ENCODE measurements around the gene ENDOV.

ENDOV gene

GRCh38 chr17:80452173-80452915 lies 37.4 kb downstream of the ENDOV start:
- no peak for DNase-seq

- no peak for DNase-seq
Observed at GRCh38 chr17:80453126-80453997, 38.4 kb downstream of the ENDOV start.

GRCh38 chr17:80453998-80454556 lies 39.1 kb downstream of the ENDOV start:
- no peak for DNase-seq

GRCh38 chr17:80454557-80455335 lies 39.8 kb downstream of the ENDOV start:
- DNase-seq = peak; percentile 98 to 99

- DNase-seq = no peak
Observed at GRCh38 chr17:80455336-80455710, 40.4 kb downstream of the ENDOV start.

- no peak for DNase-seq
Observed at GRCh38 chr17:80455784-80456183, 40.8 kb downstream of the ENDOV start.

DNA sequence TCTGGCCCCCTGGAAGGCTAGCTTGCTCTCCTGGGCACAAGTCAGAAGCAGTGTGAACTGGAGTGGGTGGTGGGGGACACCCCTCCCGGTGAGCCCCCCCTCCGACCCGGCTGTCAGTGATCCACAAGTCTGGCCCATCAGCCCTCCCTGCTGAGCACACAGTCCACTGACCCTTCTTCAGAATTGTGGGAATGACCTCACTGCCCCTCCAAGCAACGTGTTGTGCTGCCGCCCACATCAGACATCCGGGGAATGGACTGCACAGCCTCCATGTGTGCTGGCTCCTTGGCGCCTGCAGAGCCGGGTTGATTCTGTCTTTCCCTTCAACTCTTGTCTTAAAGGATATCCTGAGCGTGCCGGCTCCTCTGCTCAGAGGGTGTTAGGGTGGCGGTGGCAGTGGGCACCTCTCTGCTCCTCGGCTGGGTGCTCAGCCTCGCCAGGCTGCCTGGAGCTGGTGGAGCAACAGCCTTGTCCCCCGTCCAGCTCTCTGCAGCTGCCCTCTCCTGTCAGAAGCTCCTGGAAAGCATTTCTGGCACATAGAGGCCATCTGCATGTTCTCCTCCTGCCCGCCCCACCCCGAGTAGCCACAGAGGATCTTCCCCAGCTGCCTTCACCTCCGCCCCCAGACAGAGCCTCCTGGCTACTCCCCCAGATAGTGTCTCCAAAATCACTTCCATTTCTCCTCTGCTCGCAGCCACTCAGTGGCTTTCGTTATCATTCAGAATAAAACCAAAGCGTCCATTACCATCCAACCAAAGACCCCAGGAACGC lies 41.7 kb downstream of the ENDOV start:
- no peak for DNase-seq

GRCh38 chr17:80457236-80457856 lies 42.4 kb downstream of the ENDOV start:
- DNase-seq = no peak

- no peak for DNase-seq
Observed at GRCh38 chr17:80458016-80458415, 43.0 kb downstream of the ENDOV start.

- DNase-seq = no peak
Observed at GRCh38 chr17:80459234-80459633, 44.3 kb downstream of the ENDOV start.

- no peak for DNase-seq
Observed at GRCh38 chr17:80460429-80460834, 45.5 kb downstream of the ENDOV start.

- DNase-seq = no peak
Observed at GRCh38 chr17:80461528-80462160, 46.7 kb downstream of the ENDOV start.

- no peak for DNase-seq
Observed at GRCh38 chr17:80463784-80464400, 48.9 kb downstream of the ENDOV start.

- DNase-seq = no peak
Observed at GRCh38 chr17:80464486-80464885, 49.5 kb downstream of the ENDOV start.

DNA sequence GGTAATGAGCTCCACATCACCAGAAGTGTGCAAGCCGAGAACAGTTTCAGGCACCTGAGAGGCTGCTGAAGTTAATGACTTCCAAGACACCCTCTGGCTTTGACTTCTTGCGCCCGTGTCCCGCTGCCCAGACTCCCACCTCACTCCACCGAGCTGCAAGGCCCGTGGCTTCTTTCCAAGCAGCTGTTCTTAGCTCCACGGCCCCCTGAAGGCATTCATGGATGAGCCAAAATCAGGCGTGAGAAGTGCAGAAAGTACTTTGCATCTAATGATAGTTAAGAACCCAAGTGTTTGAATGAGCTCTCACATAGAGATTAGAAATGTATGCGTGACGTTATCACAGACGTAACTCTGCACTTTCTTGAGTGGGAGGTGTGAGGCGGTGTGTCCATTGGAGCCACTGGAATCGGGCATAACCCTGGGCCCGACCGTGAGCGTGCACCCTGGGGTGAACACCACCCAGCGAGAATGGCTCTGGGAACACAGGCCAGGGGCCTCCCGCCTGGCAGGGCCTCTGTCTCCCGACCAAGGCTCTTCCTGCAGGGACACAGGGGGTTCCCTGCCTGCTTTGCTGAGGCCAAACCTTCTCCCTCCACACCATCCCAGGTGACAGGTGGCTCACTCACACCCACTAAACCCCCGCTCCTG lies 50.5 kb downstream of the ENDOV start:
- DNase-seq = no peak

- no peak for DNase-seq
Observed at GRCh38 chr17:80466188-80466705, 51.3 kb downstream of the ENDOV start.

- no peak for DNase-seq
Observed at GRCh38 chr17:80468242-80468641, 53.3 kb downstream of the ENDOV start.

- no peak for DNase-seq
Observed at GRCh38 chr17:80468781-80469493, 54.0 kb downstream of the ENDOV start.

DNA sequence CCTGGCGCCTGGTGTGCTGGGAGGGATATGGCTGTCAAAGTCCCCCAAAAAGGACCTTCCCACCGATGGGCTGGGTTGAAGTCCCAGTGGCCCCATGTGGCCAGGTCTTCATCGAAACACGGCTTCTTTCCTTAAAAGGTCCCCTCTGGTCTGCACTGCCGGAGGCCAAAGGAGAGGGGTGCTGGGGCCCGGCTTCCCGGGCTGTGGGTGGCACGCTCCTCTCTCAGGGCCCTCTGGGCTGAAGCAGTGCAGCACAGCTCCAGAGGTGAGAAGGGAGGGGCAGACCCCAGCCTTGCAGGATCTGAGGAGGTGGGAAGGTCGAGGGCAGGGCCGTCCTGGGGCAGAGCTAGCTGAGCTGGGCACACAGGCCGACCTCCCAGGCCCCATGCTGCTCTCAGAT lies 54.7 kb downstream of the ENDOV start:
- no peak for DNase-seq

All from NCI-H2081 (cell line).